Bronchial epithelial cell (primary cell): Measurements from ENCODE around the gene CPZ. TPM values are rescaled to one million over a fixed set of nuclear protein-coding genes. Genes with fewer than 3 reads are reported as not detected.
"Not testable (repeated sequence)": the region's sequence is repeated elsewhere in the genome, so short reads cannot be mapped to it uniquely, and the experiment has no call there.

ENCODE experiments used
- DNase-seq: peaks from one replicate; pipeline ENCODE4 v3.0.0-alpha.2; 2010; ENCODE audit warnings: low read depth
- FAIRE-seq: peaks from 2 replicates; lab custom pipeline; 2011; peaks lifted over from hg19 to GRCh38; lab: Jason Lieb, UNC
- H3K27me3 ChIP-seq: 2 replicates; pipeline ENCODE4 v1.5.1; 2011; ENCODE audit warnings: low read length; ENCODE audit not compliant: control insufficient read depth, insufficient read depth
- H3K36me3 ChIP-seq: 2 replicates; pipeline ENCODE4 v1.5.1; 2011; ENCODE audit warnings: low read length; ENCODE audit not compliant: control insufficient read depth, insufficient read depth
- H3K4me3 ChIP-seq: 2 replicates; pipeline ENCODE4 v1.5.1; 2011; ENCODE audit warnings: mild to moderate bottlenecking, low read depth, low read length, control low read depth
- CTCF ChIP-seq: IDR thresholded peaks from 2 replicates; pipeline ENCODE4 v1.5.1; 2011; ENCODE audit warnings: mild to moderate bottlenecking, moderate library complexity, low read length, control low read depth, inconsistent platforms; ENCODE audit not compliant: insufficient read depth, severe bottlenecking
- total RNA-seq: library from RNA; depleted of rRNA; stranded (reverse); fragments of >200 nt; gene quantifications from 2 replicates; pipeline ENCODE4 v1.2.1, GENCODE V29; 2014

Gene CPZ
- total RNA-seq, 1 donor from 2014 or later, result 0.26 TPM

GRCh38 chr4:8618421-8618820, 25.9 kb downstream of the CPZ start:
- FAIRE-seq, result no peak
- no peak for DNase-seq
- Histone ChIP-seq H3K4me3 (no peak overlapping the region), H3K36me3 (no peaks in the 10 kb centered on the region), H3K27me3 (no peaks in the 10 kb centered on the region)
- no peak for TF ChIP-seq CTCF

- Histone ChIP-seq H3K36me3 (no peaks in the 10 kb centered on the region), H3K4me3 (no peak overlapping the region), H3K27me3 (no peaks in the 10 kb centered on the region)
- FAIRE-seq, result no peak
- no peak for DNase-seq
- TF ChIP-seq CTCF, result no peak
These were observed 26.6 kb downstream of the CPZ start for GRCh38 chr4:8618961-8619720.

GRCh38 chr4:8621135-8621534, 28.6 kb downstream of the CPZ start:
- not testable (repeated sequence) for DNase-seq, H3K4me3 ChIP-seq, H3K36me3 ChIP-seq, FAIRE-seq, H3K27me3 ChIP-seq

- not testable (repeated sequence) for H3K36me3 ChIP-seq, FAIRE-seq, H3K27me3 ChIP-seq
These were observed 32.2 kb downstream of the CPZ start for GRCh38 chr4:8624601-8625272.

GRCh38 chr4:8630240-8630905, 37.8 kb downstream of the CPZ start:
- H3K4me3 ChIP-seq, H3K36me3 ChIP-seq, FAIRE-seq, DNase-seq, H3K27me3 ChIP-seq: not testable (repeated sequence)

More at GRCh38 chr4:8624601-8625272, 32.2 kb downstream of the CPZ start:
- not testable (repeated sequence) for H3K4me3 ChIP-seq, DNase-seq

GRCh38 chr4:8631896-8632295, 39.3 kb downstream of the CPZ start:
- H3K27me3 ChIP-seq, DNase-seq, FAIRE-seq, H3K36me3 ChIP-seq, H3K4me3 ChIP-seq: not testable (repeated sequence)

- not testable (repeated sequence) for FAIRE-seq, DNase-seq
These were observed 42.2 kb downstream of the CPZ start for GRCh38 chr4:8634773-8635172.

GRCh38 chr4:8635897-8636554, 43.5 kb downstream of the CPZ start:
- not testable (repeated sequence) for FAIRE-seq, H3K36me3 ChIP-seq, H3K4me3 ChIP-seq, H3K27me3 ChIP-seq, DNase-seq

More at GRCh38 chr4:8634773-8635172, 42.2 kb downstream of the CPZ start:
- not testable (repeated sequence) for H3K36me3 ChIP-seq, H3K4me3 ChIP-seq, H3K27me3 ChIP-seq
